Neural cell (in vitro differentiated cells): ENCODE data around the gene C13orf46. TPM values are rescaled to one million over a fixed set of nuclear protein-coding genes. Genes with fewer than 3 reads are reported as not detected.

Experiments
- H2AFZ ChIP-seq: fragments of 200-600, 300-800 bp; sonication (generic), shearing (Covaris generic); 2 replicates; pipeline ENCODE4 v1.6.0; 2014; ENCODE audit warnings: low read depth, mild to moderate bottlenecking, antibody characterized with exemption, low read length, moderate library complexity
- H3F3A ChIP-seq: fragments of 200-600 bp; shearing (Covaris generic); 2 replicates; pipeline ENCODE4 v1.6.1; 2016; ENCODE audit warnings: mild to moderate bottlenecking, moderate library complexity, mixed read lengths, antibody characterized with exemption, low read length; ENCODE audit not compliant: insufficient read depth, poor library complexity, severe bottlenecking
- H3K27ac ChIP-seq: fragments of 200-600, 300-800 bp; sonication (generic), shearing (Covaris generic); 2 replicates; pipeline ENCODE4 v1.5.1; 2014; ENCODE audit warnings: mild to moderate bottlenecking, low read length, moderate library complexity
- H3K27me3 ChIP-seq: fragments of 300-800, 200-600 bp; sonication (generic), shearing (Covaris generic); 2 replicates; pipeline ENCODE4 v1.6.0; 2014; ENCODE audit warnings: mild to moderate bottlenecking, low read depth, low read length, moderate library complexity; ENCODE audit not compliant: insufficient read depth
- H3K36me3 ChIP-seq: fragments of 300-800, 200-600 bp; sonication (generic), shearing (Covaris generic); 2 replicates; pipeline ENCODE4 v1.5.1; 2014; ENCODE audit warnings: mild to moderate bottlenecking, antibody characterized with exemption, low read length, moderate library complexity; ENCODE audit not compliant: insufficient read depth
- H3K4me2 ChIP-seq: fragments of 300-800, 200-600 bp; sonication (generic), shearing (Covaris generic); 2 replicates; pipeline ENCODE4 v1.6.0; 2014; ENCODE audit warnings: mild to moderate bottlenecking, low read length
- H3K4me3 ChIP-seq: fragments of 300-800, 200-600 bp; sonication (generic), shearing (Covaris generic); 2 replicates; pipeline ENCODE4 v1.5.1; 2014; ENCODE audit warnings: mild to moderate bottlenecking, low read length, moderate library complexity
- H3K79me2 ChIP-seq: fragments of 200-600 bp; shearing (Covaris generic); replicated peaks from 2 replicates; pipeline ENCODE4 v1.6.0; 2014; ENCODE audit warnings: mild to moderate bottlenecking, low read length, moderate library complexity; ENCODE audit not compliant: insufficient read depth
- H3K9ac ChIP-seq: fragments of 300-800, 200-600 bp; sonication (generic), shearing (Covaris generic); 2 replicates; pipeline ENCODE4 v1.6.1; 2016; ENCODE audit warnings: mild to moderate bottlenecking, low read length, mixed read lengths
- H3K9me2 ChIP-seq: fragments of 200-600 bp; shearing (Covaris generic); 2 replicates; pipeline ENCODE4 v1.6.1; 2016; ENCODE audit warnings: mild to moderate bottlenecking, low read length, mixed read lengths; ENCODE audit not compliant: insufficient read depth
- H3K9me3 ChIP-seq: fragments of 200-600, 300-800 bp; sonication (generic), shearing (Covaris generic); 2 replicates; pipeline ENCODE4 v1.6.1; 2016; ENCODE audit warnings: mild to moderate bottlenecking, mixed run types, low read length, moderate library complexity, mixed read lengths
- H4K20me1 ChIP-seq: fragments of 200-600 bp; shearing (Covaris generic); 2 replicates; pipeline ENCODE4 v1.6.1; 2016; ENCODE audit warnings: mild to moderate bottlenecking, mixed run types; ENCODE audit not compliant: insufficient read depth
- EP300 ChIP-seq: fragments of 450-650 bp; conservative IDR thresholded peaks from 2 replicates; pipeline ENCODE4 v1.6.1; 2014; ENCODE audit warnings: antibody characterized with exemption, mild to moderate bottlenecking, moderate library complexity; ENCODE audit not compliant: poor library complexity, severe bottlenecking
- EZH2 ChIP-seq: fragments of 200-600, 300-800 bp; shearing (Covaris generic), sonication (generic); IDR thresholded peaks from 2 replicates; pipeline ENCODE4 v1.6.1; 2014; ENCODE audit warnings: antibody characterized with exemption, low read length, borderline replicate concordance, mild to moderate bottlenecking; ENCODE audit not compliant: insufficient read depth, poor library complexity, severe bottlenecking
- MXI1 ChIP-seq: fragments of 450-650 bp; conservative IDR thresholded peaks from 2 replicates; pipeline ENCODE4 v1.6.1; 2014; ENCODE audit warnings: antibody characterized with exemption, mild to moderate bottlenecking; ENCODE audit not compliant: poor library complexity, severe bottlenecking
- POLR2AphosphoS5 ChIP-seq: IDR thresholded peaks from 2 replicates; pipeline ENCODE4 v1.6.1; 2012
- RAD21 ChIP-seq: fragments of 450-650 bp; conservative IDR thresholded peaks from 2 replicates; pipeline ENCODE4 v1.6.1; 2014; ENCODE audit warnings: antibody characterized with exemption, mild to moderate bottlenecking, moderate library complexity
- SMC3 ChIP-seq: fragments of 450-650 bp; conservative IDR thresholded peaks from 2 replicates; pipeline ENCODE4 v1.6.1; 2014; ENCODE audit warnings: antibody characterized with exemption, mild to moderate bottlenecking, moderate library complexity; ENCODE audit not compliant: poor library complexity
- TAF1 ChIP-seq: IDR thresholded peaks from 2 replicates; pipeline ENCODE4 v1.6.1; 2012; ENCODE audit warnings: low read depth
- polyA plus RNA-seq: library from polyadenylated mRNA; depleted of rRNA; stranded (reverse); fragments of >200 nt; gene quantifications from 2 replicates; pipeline ENCODE4 v1.2.3, GENCODE V29; 2014
- TF ChIP-seq, protein P1 (sequence below): IDR thresholded peaks from 2 replicates; pipeline ENCODE4 v1.6.1; 2012; ENCODE audit warnings: borderline replicate concordance
- TF ChIP-seq, protein P2 (sequence below): fragments of 450-650 bp; IDR thresholded peaks from 2 replicates; pipeline ENCODE4 v1.5.1; 2014; ENCODE audit warnings: antibody characterized with exemption, mild to moderate bottlenecking, moderate library complexity; ENCODE audit not compliant: poor library complexity, severe bottlenecking

The C13orf46 gene
- polyA plus RNA-seq, 1 donor from 2014 or later: not detected

DNA sequence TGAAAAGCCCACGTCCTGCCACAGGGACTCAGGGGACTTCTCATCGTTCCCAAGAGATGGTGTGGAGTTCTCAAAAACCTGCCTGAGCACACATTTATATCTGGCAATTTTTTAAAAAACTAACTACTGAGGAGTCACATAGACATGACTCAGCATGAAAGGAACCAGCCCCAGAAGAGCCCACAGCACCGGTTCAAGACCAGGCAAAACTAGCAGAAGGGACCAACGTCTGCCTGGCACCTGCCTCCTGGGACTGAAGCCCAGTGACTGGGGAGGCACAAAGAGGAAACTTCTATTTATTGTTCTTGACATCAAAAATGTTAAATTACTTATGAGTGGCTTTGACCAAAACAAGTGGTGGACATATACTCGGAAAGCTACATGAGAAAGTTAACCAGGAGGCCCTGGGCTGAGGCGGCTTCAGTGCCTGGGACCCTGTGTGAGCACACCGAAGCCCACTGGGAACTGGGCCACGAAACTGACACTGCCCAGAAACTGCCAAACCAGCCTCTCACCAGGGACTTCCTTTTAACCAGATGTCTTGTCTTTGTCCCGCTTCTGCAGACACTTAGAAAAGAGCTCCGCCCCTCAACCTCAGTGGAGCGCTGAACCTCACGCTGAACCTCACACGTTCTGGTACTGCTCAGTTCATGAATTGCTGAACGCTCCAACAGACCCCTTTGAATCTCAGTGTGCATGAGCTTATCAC is 25.7 kb downstream of the C13orf46 start:
- no peak overlapping the region for H3K27ac ChIP-seq
- H3K9ac ChIP-seq: no peak overlapping the region
- no peaks in the 10 kb centered on the region for H3K79me2 ChIP-seq
- no peak overlapping the region for H2AFZ ChIP-seq
- H3K9me3 ChIP-seq: no peaks in the 10 kb centered on the region
- H3K4me2 ChIP-seq: no peak overlapping the region
- H3F3A ChIP-seq: no peaks in the 10 kb centered on the region
- H4K20me1 ChIP-seq: no peaks in the 10 kb centered on the region
- no peaks in the 10 kb centered on the region for H3K36me3 ChIP-seq
- no peak overlapping the region for H3K4me3 ChIP-seq
- no peaks in the 10 kb centered on the region for H3K9me2 ChIP-seq
- no peaks in the 10 kb centered on the region for H3K27me3 ChIP-seq
- TF ChIP-seq TAF1: no peak
- TF ChIP-seq, protein P1, sequence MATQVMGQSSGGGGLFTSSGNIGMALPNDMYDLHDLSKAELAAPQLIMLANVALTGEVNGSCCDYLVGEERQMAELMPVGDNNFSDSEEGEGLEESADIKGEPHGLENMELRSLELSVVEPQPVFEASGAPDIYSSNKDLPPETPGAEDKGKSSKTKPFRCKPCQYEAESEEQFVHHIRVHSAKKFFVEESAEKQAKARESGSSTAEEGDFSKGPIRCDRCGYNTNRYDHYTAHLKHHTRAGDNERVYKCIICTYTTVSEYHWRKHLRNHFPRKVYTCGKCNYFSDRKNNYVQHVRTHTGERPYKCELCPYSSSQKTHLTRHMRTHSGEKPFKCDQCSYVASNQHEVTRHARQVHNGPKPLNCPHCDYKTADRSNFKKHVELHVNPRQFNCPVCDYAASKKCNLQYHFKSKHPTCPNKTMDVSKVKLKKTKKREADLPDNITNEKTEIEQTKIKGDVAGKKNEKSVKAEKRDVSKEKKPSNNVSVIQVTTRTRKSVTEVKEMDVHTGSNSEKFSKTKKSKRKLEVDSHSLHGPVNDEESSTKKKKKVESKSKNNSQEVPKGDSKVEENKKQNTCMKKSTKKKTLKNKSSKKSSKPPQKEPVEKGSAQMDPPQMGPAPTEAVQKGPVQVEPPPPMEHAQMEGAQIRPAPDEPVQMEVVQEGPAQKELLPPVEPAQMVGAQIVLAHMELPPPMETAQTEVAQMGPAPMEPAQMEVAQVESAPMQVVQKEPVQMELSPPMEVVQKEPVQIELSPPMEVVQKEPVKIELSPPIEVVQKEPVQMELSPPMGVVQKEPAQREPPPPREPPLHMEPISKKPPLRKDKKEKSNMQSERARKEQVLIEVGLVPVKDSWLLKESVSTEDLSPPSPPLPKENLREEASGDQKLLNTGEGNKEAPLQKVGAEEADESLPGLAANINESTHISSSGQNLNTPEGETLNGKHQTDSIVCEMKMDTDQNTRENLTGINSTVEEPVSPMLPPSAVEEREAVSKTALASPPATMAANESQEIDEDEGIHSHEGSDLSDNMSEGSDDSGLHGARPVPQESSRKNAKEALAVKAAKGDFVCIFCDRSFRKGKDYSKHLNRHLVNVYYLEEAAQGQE: no peak
- TF ChIP-seq EZH2: no peak
- no peak for TF ChIP-seq MXI1
- no peak for TF ChIP-seq SMC3

DNA sequence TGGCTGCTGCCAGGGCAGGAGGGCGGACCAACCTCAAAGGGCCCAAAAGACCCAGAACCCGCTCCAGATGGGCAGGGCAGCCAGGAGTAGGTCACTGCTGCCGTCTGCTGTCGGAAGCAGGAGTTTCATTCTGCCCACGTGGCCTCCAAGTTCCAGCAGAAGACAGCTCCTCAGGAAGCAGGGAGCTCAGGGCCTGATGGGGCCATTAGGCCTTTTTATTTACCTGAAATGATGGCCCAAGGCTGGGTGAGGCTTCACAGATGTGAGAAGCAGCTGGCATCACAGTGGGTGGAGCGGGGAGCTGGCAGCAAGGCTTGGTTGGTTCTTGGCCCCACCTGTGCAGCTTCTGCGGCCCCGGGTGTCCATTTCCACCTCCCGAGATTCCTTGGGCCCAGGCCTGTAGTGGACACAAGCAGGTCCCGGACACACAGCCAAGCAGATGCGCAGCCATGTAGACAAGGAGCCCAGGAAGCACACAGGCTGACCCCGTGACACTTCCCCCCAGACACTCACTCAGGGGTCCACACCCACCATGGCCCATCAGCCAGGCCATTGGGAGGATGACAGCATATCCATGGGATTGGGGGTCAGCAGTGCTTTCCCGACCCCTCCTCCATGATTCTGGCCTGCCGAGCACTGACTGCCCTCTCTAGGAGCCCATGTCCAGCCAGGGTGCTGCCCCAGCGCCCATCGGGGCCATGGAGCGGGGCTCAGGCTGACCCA is 26.4 kb downstream of the C13orf46 start:
- no peaks in the 10 kb centered on the region for H3K36me3 ChIP-seq
- no peak overlapping the region for H3K4me3 ChIP-seq
- no peak overlapping the region for H3K9ac ChIP-seq
- no peak overlapping the region for H3K4me2 ChIP-seq
- H3K79me2 ChIP-seq: no peaks in the 10 kb centered on the region
- no peak for TF ChIP-seq RAD21
- no peak for TF ChIP-seq POLR2AphosphoS5
- TF ChIP-seq MXI1: no peak
- no peak for TF ChIP-seq TAF1
- TF ChIP-seq, protein P1: no peak
- no peak for TF ChIP-seq EZH2
- TF ChIP-seq, protein P2, sequence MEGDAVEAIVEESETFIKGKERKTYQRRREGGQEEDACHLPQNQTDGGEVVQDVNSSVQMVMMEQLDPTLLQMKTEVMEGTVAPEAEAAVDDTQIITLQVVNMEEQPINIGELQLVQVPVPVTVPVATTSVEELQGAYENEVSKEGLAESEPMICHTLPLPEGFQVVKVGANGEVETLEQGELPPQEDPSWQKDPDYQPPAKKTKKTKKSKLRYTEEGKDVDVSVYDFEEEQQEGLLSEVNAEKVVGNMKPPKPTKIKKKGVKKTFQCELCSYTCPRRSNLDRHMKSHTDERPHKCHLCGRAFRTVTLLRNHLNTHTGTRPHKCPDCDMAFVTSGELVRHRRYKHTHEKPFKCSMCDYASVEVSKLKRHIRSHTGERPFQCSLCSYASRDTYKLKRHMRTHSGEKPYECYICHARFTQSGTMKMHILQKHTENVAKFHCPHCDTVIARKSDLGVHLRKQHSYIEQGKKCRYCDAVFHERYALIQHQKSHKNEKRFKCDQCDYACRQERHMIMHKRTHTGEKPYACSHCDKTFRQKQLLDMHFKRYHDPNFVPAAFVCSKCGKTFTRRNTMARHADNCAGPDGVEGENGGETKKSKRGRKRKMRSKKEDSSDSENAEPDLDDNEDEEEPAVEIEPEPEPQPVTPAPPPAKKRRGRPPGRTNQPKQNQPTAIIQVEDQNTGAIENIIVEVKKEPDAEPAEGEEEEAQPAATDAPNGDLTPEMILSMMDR: no peak
- TF ChIP-seq EP300: no peak
- TF ChIP-seq SMC3: no peak
- H3F3A ChIP-seq: no peaks in the 10 kb centered on the region
- H3K9me3 ChIP-seq: no peaks in the 10 kb centered on the region
- no peak overlapping the region for H3K27ac ChIP-seq
- no peaks in the 10 kb centered on the region for H3K9me2 ChIP-seq
- no peak overlapping the region for H2AFZ ChIP-seq
- no peaks in the 10 kb centered on the region for H3K27me3 ChIP-seq
- no peaks in the 10 kb centered on the region for H4K20me1 ChIP-seq
